IMR-90 (cell line): ENCODE results near the gene RAB1A. TPM values are rescaled to one million over a fixed set of nuclear protein-coding genes. Genes with fewer than 3 reads are reported as not detected.

Source experiments
- ATAC-seq: fragments of 200-7000 bp; cut with Tn5 transposase; 2 replicates; pipeline ENCODE4 v1.9.1; 2020; ENCODE audit warnings: low read depth, mild to moderate bottlenecking, moderate library complexity
- BruUV-seq: library from RNA; stranded (reverse); fragments of 400-500 nt; replicated peaks from 2 replicates; lab custom pipeline; 2021; lab: Mats Ljungman, UMichigan
- CTCF ChIA-PET: fragments of 300-600 bp; formaldehyde crosslinking; extraction: SDS; loops from one replicate; lab custom pipeline; 2021; ENCODE audit warnings: antibody characterized with exemption; lab: Yijun Ruan, JAX
- POLR2A ChIA-PET: fragments of 300-600 bp; sonication (Branson Sonifier 250); formaldehyde crosslinking; loops from one replicate; lab custom pipeline; 2022; ENCODE audit warnings: antibody characterized with exemption; ENCODE audit not compliant: unreplicated experiment; lab: Charles Lee
- DNase-seq: peaks from one replicate; pipeline ENCODE4 v3.0.0; 2013
- H2AFZ ChIP-seq: replicated peaks from 2 replicates; pipeline ENCODE3; 2013; ENCODE audit warnings: low read length, mild to moderate bottlenecking; ENCODE audit not compliant: poor library complexity
- H2AK5ac ChIP-seq: 2 replicates; pipeline ENCODE4 v1.6.1; 2013; ENCODE audit warnings: low read depth, low read length, inconsistent platforms
- H2AK9ac ChIP-seq: replicated peaks from 2 replicates; pipeline ENCODE3; 2013; ENCODE audit warnings: mild to moderate bottlenecking, low read depth, low read length, moderate library complexity; ENCODE audit not compliant: poor library complexity
- H2BK120ac ChIP-seq: 2 replicates; pipeline ENCODE4 v1.6.1; 2013; ENCODE audit warnings: low read depth, low read length, inconsistent platforms
- H2BK15ac ChIP-seq: 3 replicates; pipeline ENCODE4 v1.6.1; 2013; ENCODE audit warnings: low read depth, low read length, inconsistent platforms
- H2BK20ac ChIP-seq: 2 replicates; pipeline ENCODE4 v1.6.1; 2013; ENCODE audit warnings: low read depth, mild to moderate bottlenecking, inconsistent platforms, low read length, moderate library complexity
- H2BK5ac ChIP-seq: 2 replicates; pipeline ENCODE4 v1.6.1; 2013; ENCODE audit warnings: mild to moderate bottlenecking, low read depth, low read length, inconsistent platforms; ENCODE audit not compliant: poor library complexity, severe bottlenecking
- H3K14ac ChIP-seq: replicated peaks from 2 replicates; pipeline ENCODE4 v1.6.1; 2013; ENCODE audit warnings: low read depth, low read length, inconsistent platforms
- H3K18ac ChIP-seq: 2 replicates; pipeline ENCODE4 v1.6.1; 2013; ENCODE audit warnings: low read depth, low read length, control low read depth
- H3K23ac ChIP-seq: 2 replicates; pipeline ENCODE4 v1.6.1; 2013; ENCODE audit warnings: low read depth, low read length, inconsistent platforms
- H3K27ac ChIP-seq: 2 replicates; pipeline ENCODE4 v1.5.1; 2013; ENCODE audit warnings: mild to moderate bottlenecking, control low read depth, low read length; ENCODE audit not compliant: insufficient read depth
- H3K27me3 ChIP-seq: 2 replicates; pipeline ENCODE4 v1.6.1; 2013; ENCODE audit warnings: low read length; ENCODE audit not compliant: control insufficient read depth, insufficient read depth
- H3K36me3 ChIP-seq: 2 replicates; pipeline ENCODE4 v1.6.1; 2013; ENCODE audit warnings: low read length, mixed read lengths; ENCODE audit not compliant: control insufficient read depth, insufficient read depth
- H3K4ac ChIP-seq: 2 replicates; pipeline ENCODE4 v1.6.1; 2013; ENCODE audit warnings: low read depth, low read length, inconsistent platforms
- H3K4me1 ChIP-seq: 2 replicates; pipeline ENCODE4 v1.6.1; 2013; ENCODE audit warnings: low read length, mixed read lengths; ENCODE audit not compliant: control insufficient read depth, insufficient read depth
- H3K4me2 ChIP-seq: 2 replicates; pipeline ENCODE4 v1.6.1; 2013; ENCODE audit warnings: low read depth, mild to moderate bottlenecking, control low read depth, low read length, moderate library complexity
- H3K4me3 ChIP-seq: 2 replicates; pipeline ENCODE4 v1.5.1; 2013; ENCODE audit warnings: low read depth, mild to moderate bottlenecking, control low read depth, low read length, moderate library complexity; ENCODE audit not compliant: insufficient read depth
- H3K56ac ChIP-seq: 2 replicates; pipeline ENCODE4 v1.6.1; 2013; ENCODE audit warnings: low read length, inconsistent platforms; ENCODE audit not compliant: insufficient read depth; ENCODE audit errors: extremely low read depth
- H3K79me1 ChIP-seq, 2 experiments: 2 replicates each; pipeline ENCODE4 v1.6.1; 2013; ENCODE audit warnings: low read length in 2 of 2, inconsistent platforms in 1 of 2, low read depth in 1 of 2
- H3K9ac ChIP-seq: 2 replicates; pipeline ENCODE4 v1.6.1; 2013; ENCODE audit warnings: low read depth, low read length, control low read depth
- H3K9me1 ChIP-seq: 2 replicates; pipeline ENCODE4 v1.6.1; 2013; ENCODE audit warnings: low read length, inconsistent platforms; ENCODE audit not compliant: insufficient read depth
- H3K9me3 ChIP-seq: 2 replicates; pipeline ENCODE4 v1.6.1; 2013; ENCODE audit warnings: low read length; ENCODE audit not compliant: control insufficient read depth, insufficient read depth
- H4K20me1 ChIP-seq: 2 replicates; pipeline ENCODE4 v1.6.1; 2013; ENCODE audit warnings: low read length, inconsistent platforms; ENCODE audit not compliant: insufficient read depth
- H4K5ac ChIP-seq: 2 replicates; pipeline ENCODE4 v1.6.1; 2013; ENCODE audit warnings: mild to moderate bottlenecking, low read depth, low read length, control low read depth
- H4K8ac ChIP-seq, 2 experiments: 2 replicates each; pipeline ENCODE4 v1.6.1; 2013; ENCODE audit warnings: low read depth in 2 of 2, low read length in 2 of 2, control low read depth in 1 of 2, inconsistent platforms in 1 of 2
- H4K91ac ChIP-seq: 2 replicates; pipeline ENCODE4 v1.6.1; 2013; ENCODE audit warnings: low read depth, low read length, inconsistent platforms; ENCODE audit not compliant: insufficient read depth
- MAZ ChIP-seq: IDR thresholded peaks from 2 replicates; pipeline ENCODE4 v1.6.1; 2012; ENCODE audit warnings: low read depth, mild to moderate bottlenecking, low read length, improper control_type of control experiment, moderate library complexity, borderline replicate concordance
- NFE2L2 ChIP-seq: fragments of 150-350 bp; IDR thresholded peaks from 2 replicates; pipeline ENCODE4 v1.6.1; 2016; ENCODE audit warnings: low read depth, mild to moderate bottlenecking, low read length
- WGBS, 2 experiments: methylation state at CpG; one replicate each; pipeline versions ENCODE4 v1.1.5 to v1.1.7; 2013; ENCODE audit warnings: missing lambda C conversion rate in 2 of 2; ENCODE audit not compliant: insufficient read length in 1 of 2; ENCODE audit errors: extremely low coverage in 2 of 2; 5-methylcytosine and 5-hydroxymethylcytosine counted together
- dilution Hi-C: fragments of 300-500 bp; cut with HindIII; formaldehyde crosslinking; loops from one replicate; pipeline ENCODE4 v1.14.3; 2018; ENCODE audit warnings: low sequenced_read_pairs; ENCODE audit not compliant: unreplicated experiment
- in situ Hi-C: fragments of 300-500 bp; cut with MboI; formaldehyde crosslinking; loops from 3 replicates; pipeline ENCODE4 v1.14.3; 2019; ENCODE audit warnings: low sequenced_read_pairs, inconsistent platforms, mixed read lengths
- intact Hi-C: fragments of 100-400 bp; cut with micrococcal nuclease; formaldehyde crosslinking; loops from 2 replicates; pipeline ENCODE4 v1.10.0; 2022
- polyA plus RNA-seq, 3 experiments: library from polyadenylated mRNA; depleted of rRNA; stranded (reverse); fragments of >200 nt; gene quantifications; 2 replicates each; pipeline ENCODE4 v1.2.3, GENCODE V29; 2012; ENCODE audit warnings: low replicate concordance in 1 of 3
- total RNA-seq: library from RNA; depleted of rRNA; stranded (reverse); fragments of >200 nt; gene quantifications from 2 replicates; pipeline ENCODE4 v1.2.3, GENCODE V29; 2012

The RAB1A gene
- total and polyA plus RNA-seq, 2 of the 4 experiments (the other 2 are of a cell fraction) = 114 to 169 TPM

GRCh38 chr2:65129286-65129825, 550 bp downstream of the RAB1A start:
- Histone ChIP-seq H3K18ac (peak overlapping the region; percentile 90), H2AFZ (peak overlapping the region; percentile 87), H3K27ac (peak overlapping the region; percentile 96), H2BK15ac (no peak overlapping the region), H4K20me1 (peaks cover 55% of the 10 kb centered on the region), H2BK5ac (peak overlapping the region; percentile 90), H4K5ac (peak overlapping the region; percentile 67), H3K9me3 (no peaks in the 10 kb centered on the region), H3K56ac (peak overlapping the region; percentile 89), H3K4me1 (peaks cover 7% of the 10 kb centered on the region), H4K8ac (peak overlapping the region; percentile 76 to 87), H3K9ac (peak overlapping the region; percentile 95), H2BK20ac (no peak overlapping the region), H3K14ac (peak overlapping the region; percentile 99), H3K4ac (peak overlapping the region; percentile 98), H3K79me1 (peaks cover 3 to 8% of the 10 kb centered on the region in 2 experiments; a peak in 3 of 4 replicates), H4K91ac (peak overlapping the region; percentile 93), H3K27me3 (no peaks in the 10 kb centered on the region), H3K23ac (peak overlapping the region; percentile 88), H3K36me3 (no peaks in the 10 kb centered on the region), H2BK120ac (peak overlapping the region; percentile 81; the same call in 1 of the 2 replicates), H3K4me3 (peak overlapping the region; percentile 72), H3K4me2 (peak overlapping the region; percentile 100), H2AK5ac (peak overlapping the region; percentile 89), H3K9me1 (peaks cover 2% of the 10 kb centered on the region; the same call in 1 of the 2 replicates), H2AK9ac (peak overlapping the region; percentile 97)
- CTCF ChIA-PET = interaction anchor here (0.7 kb wide), 2 partner anchors 46 to 207 kb away, joined by 3 to 4 read pairs; no protein-coding TSS in a partner anchor
- TF ChIP-seq NFE2L2 (no peak), MAZ (peak; percentile 29; the same call in 1 of the 2 replicates)
- dilution Hi-C loops = no loop called here
- no TSS peak for BruUV-seq
- intact Hi-C loops = loop anchor here (5.0 kb wide), 1 partner anchor 42 kb away; no protein-coding TSS in a partner anchor
- 0% methylated on average over 13 of the region's 29 CpGs; no CpG with 5 or more reads in 1 of the 2 experiments for WGBS, 2 experiments
- DNase-seq (no peak), ATAC-seq (peak; percentile 28)
- POLR2A ChIA-PET = interaction anchor here (0.6 to 0.7 kb wide), 2 partner anchors 34 to 493 kb away, joined by 3 to 8 read pairs; no protein-coding TSS in a partner anchor
- in situ Hi-C loops = no loop called here
